ENCODE measurements around the gene FSIP2.

Gene FSIP2

DNA sequence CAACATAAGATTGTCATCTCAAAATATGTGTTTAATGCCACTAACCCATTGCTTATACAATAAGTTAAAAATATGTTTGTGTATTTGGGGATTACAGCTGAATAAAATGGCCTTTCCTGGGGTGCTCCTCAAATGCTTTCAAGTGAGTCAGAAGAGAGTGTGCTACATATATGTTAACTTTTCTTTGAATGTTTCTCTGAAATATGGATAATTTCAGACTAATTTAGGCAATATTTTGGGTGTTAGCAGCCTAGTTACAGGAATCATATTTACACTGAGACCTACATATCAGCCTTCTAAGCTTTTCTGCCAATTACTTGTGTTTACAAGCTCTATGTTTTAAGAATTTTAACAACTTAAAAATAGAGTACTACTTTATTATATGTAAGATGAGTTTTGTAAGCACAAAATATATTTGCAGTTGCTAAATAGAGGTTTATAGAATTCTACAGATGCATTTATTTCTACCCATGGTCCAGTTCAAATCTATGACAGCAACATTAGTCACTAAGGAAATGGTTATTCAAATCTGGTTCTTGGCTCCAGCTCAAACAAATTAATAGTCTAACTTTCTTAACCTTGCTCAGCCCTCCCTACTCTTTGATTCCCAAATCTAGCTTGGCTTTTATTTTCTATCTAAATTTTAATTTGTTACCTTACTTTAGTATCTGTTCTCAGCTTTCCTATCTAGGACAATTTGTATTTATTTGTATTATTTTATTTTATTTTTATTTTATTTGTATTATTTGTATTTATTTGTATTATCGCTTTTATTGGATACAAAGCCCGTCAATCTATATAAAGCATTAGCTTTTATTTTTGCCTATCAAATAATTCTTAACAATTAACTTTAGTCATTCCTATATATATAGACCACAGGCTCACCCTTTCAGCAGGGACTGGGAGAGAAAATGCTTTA is 48.9 kb downstream of the FSIP2 start:
- Histone ChIP-seq H3K9ac (ENCODE audit: insufficient read length, low read depth) (no peak overlapping the region), H3K36me3 (ENCODE audit: insufficient read depth, insufficient read length, low read length) (no peaks in the 10 kb centered on the region), H3K9me3 (ENCODE audit: insufficient read depth, low read length) (no peaks in the 10 kb centered on the region), H3K4me1 (ENCODE audit: insufficient read depth, insufficient read length) (no peaks in the 10 kb centered on the region), H3K27me3 (ENCODE audit: insufficient read depth, insufficient read length) (no peaks in the 10 kb centered on the region), H3K4me3 (ENCODE audit: insufficient read length, low read depth) (no peak overlapping the region)
- no peak for TF ChIP-seq YY1 (IDR thresholded peaks at IDR 0.05; ENCODE audit: insufficient read depth, insufficient read length)
- TF ChIP-seq ZNF274 (IDR thresholded peaks at IDR 0.05; ENCODE audit: low read depth, low read length) = no peak
- no peak for TF ChIP-seq SUZ12 (IDR thresholded peaks at IDR 0.05; ENCODE audit: extremely low read depth, insufficient read depth, insufficient read length)
- DNase-seq (ENCODE audit: low read depth, low spot score) = no peak

- Histone ChIP-seq H3K4me1 (ENCODE audit: insufficient read depth, insufficient read length) (no peaks in the 10 kb centered on the region), H3K4me3 (ENCODE audit: insufficient read length, low read depth) (no peak overlapping the region), H3K9me3 (ENCODE audit: insufficient read depth, low read length) (no peaks in the 10 kb centered on the region), H3K9ac (ENCODE audit: insufficient read length, low read depth) (no peak overlapping the region), H3K36me3 (ENCODE audit: insufficient read depth, insufficient read length, low read length) (no peaks in the 10 kb centered on the region), H3K27me3 (ENCODE audit: insufficient read depth, insufficient read length) (no peaks in the 10 kb centered on the region)
- no peak for DNase-seq (ENCODE audit: low read depth, low spot score)
- TF ChIP-seq ZNF274 (IDR thresholded peaks at IDR 0.05; ENCODE audit: low read depth, low read length) (no peak), YY1 (IDR thresholded peaks at IDR 0.05; ENCODE audit: insufficient read depth, insufficient read length) (no peak), SUZ12 (IDR thresholded peaks at IDR 0.05; ENCODE audit: extremely low read depth, insufficient read depth, insufficient read length) (no peak)
Observed at GRCh38 chr2:185790361-185790760, 51.8 kb downstream of the FSIP2 start.

GRCh38 chr2:185793532-185794345 is 55.1 kb downstream of the FSIP2 start:
- Histone ChIP-seq H3K36me3 (ENCODE audit: insufficient read depth, insufficient read length, low read length) (no peaks in the 10 kb centered on the region), H3K9me3 (ENCODE audit: insufficient read depth, low read length) (no peaks in the 10 kb centered on the region), H3K27me3 (ENCODE audit: insufficient read depth, insufficient read length) (no peaks in the 10 kb centered on the region), H3K4me1 (ENCODE audit: insufficient read depth, insufficient read length) (no peaks in the 10 kb centered on the region), H3K9ac (ENCODE audit: insufficient read length, low read depth) (no peak overlapping the region), H3K4me3 (ENCODE audit: insufficient read length, low read depth) (no peak overlapping the region)
- TF ChIP-seq YY1 (IDR thresholded peaks at IDR 0.05; ENCODE audit: insufficient read depth, insufficient read length) = no peak
- no peak for TF ChIP-seq SUZ12 (IDR thresholded peaks at IDR 0.05; ENCODE audit: extremely low read depth, insufficient read depth, insufficient read length)
- TF ChIP-seq ZNF274 (IDR thresholded peaks at IDR 0.05; ENCODE audit: low read depth, low read length) = no peak
- no peak for DNase-seq (ENCODE audit: low read depth, low spot score)

DNA sequence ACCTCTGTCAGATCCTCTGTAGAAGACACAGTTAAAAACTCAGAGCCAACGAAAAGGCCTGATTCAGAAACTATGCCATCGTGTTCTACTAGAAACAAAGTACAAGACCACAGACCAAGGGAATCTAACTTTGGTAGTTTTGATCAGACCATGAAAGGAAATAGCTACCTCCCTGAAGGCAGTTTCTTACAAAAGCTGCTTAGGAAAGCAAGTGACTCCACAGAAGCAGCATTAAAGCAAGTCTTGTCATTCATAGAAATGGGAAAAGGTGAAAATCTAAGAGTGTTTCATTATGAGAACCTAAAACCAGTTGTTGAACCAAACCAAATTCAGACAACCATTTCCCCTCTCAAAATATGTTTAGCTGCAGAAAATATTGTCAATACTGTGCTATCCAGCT is 58.2 kb downstream of the FSIP2 start:
- no peak for DNase-seq (ENCODE audit: low read depth, low spot score)
- no peak overlapping the region for H3K4me3 ChIP-seq (ENCODE audit: insufficient read length, low read depth)
- no peaks in the 10 kb centered on the region for H3K9me3 ChIP-seq (ENCODE audit: insufficient read depth, low read length)
- H3K4me1 ChIP-seq (ENCODE audit: insufficient read depth, insufficient read length) = no peaks in the 10 kb centered on the region
- H3K36me3 ChIP-seq (ENCODE audit: insufficient read depth, insufficient read length, low read length) = no peaks in the 10 kb centered on the region
- TF ChIP-seq ZNF274 (IDR thresholded peaks at IDR 0.05; ENCODE audit: low read depth, low read length) (no peak), YY1 (IDR thresholded peaks at IDR 0.05; ENCODE audit: insufficient read depth, insufficient read length) (no peak), SUZ12 (IDR thresholded peaks at IDR 0.05; ENCODE audit: extremely low read depth, insufficient read depth, insufficient read length) (no peak)
- no peak overlapping the region for H3K9ac ChIP-seq (ENCODE audit: insufficient read length, low read depth)
- no peaks in the 10 kb centered on the region for H3K27me3 ChIP-seq (ENCODE audit: insufficient read depth, insufficient read length)

DNA sequence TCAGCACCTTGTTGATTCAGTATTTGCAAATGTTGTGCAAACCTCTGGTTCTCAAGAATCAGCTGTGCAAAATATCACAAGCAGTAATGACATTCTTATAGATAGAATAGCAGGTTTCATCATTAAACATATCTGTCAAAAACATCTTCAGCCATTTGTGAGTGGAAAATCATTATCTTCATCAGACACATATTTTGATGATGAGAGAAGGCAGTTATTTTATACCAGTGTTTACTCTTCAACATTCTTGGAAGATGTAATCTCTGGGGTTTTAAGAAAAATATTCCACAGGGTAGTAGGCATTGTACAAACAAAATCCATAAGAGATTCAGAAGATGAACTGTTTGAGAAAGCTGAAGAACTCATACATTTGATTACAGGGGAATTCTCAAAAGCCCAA is 64.3 kb downstream of the FSIP2 start:
- Histone ChIP-seq H3K4me3 (ENCODE audit: insufficient read length, low read depth) (no peak overlapping the region), H3K9me3 (ENCODE audit: insufficient read depth, low read length) (no peaks in the 10 kb centered on the region), H3K9ac (ENCODE audit: insufficient read length, low read depth) (no peak overlapping the region), H3K27me3 (ENCODE audit: insufficient read depth, insufficient read length) (no peaks in the 10 kb centered on the region), H3K4me1 (ENCODE audit: insufficient read depth, insufficient read length) (no peaks in the 10 kb centered on the region), H3K36me3 (ENCODE audit: insufficient read depth, insufficient read length, low read length) (no peaks in the 10 kb centered on the region)
- TF ChIP-seq YY1 (IDR thresholded peaks at IDR 0.05; ENCODE audit: insufficient read depth, insufficient read length) (no peak), SUZ12 (IDR thresholded peaks at IDR 0.05; ENCODE audit: extremely low read depth, insufficient read depth, insufficient read length) (no peak), ZNF274 (IDR thresholded peaks at IDR 0.05; ENCODE audit: low read depth, low read length) (no peak)
- DNase-seq (ENCODE audit: low read depth, low spot score) = no peak

DNA sequence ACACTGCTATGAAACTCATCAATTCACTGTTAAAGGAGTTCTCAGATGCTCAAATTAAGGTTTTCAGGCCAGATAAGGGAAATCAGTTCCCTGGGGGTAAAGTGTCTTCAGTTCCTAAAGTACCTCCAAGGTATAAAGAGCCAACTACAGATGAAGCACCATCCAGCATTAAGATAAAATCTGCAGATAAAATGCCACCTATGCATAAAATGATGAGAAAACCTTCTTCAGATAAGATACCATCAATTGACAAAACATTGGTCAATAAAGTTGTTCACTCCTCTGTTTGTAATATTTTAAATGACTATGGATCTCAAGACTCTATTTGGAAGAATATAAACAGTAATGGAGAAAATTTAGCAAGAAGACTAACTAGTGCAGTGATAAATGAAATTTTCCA is 68.2 kb downstream of the FSIP2 start:
- H3K4me3 ChIP-seq (ENCODE audit: insufficient read length, low read depth) = no peak overlapping the region
- no peak overlapping the region for H3K9ac ChIP-seq (ENCODE audit: insufficient read length, low read depth)
- H3K36me3 ChIP-seq (ENCODE audit: insufficient read depth, insufficient read length, low read length) = no peaks in the 10 kb centered on the region
- DNase-seq (ENCODE audit: low read depth, low spot score) = no peak
- no peaks in the 10 kb centered on the region for H3K27me3 ChIP-seq (ENCODE audit: insufficient read depth, insufficient read length)
- peaks cover 9% of the 10 kb centered on the region for H3K9me3 ChIP-seq (ENCODE audit: insufficient read depth, low read length)
- H3K4me1 ChIP-seq (ENCODE audit: insufficient read depth, insufficient read length) = peaks cover under 1% of the 10 kb centered on the region
- TF ChIP-seq SUZ12 (IDR thresholded peaks at IDR 0.05; ENCODE audit: extremely low read depth, insufficient read depth, insufficient read length) (no peak), YY1 (IDR thresholded peaks at IDR 0.05; ENCODE audit: insufficient read depth, insufficient read length) (no peak), ZNF274 (IDR thresholded peaks at IDR 0.05; ENCODE audit: low read depth, low read length) (no peak)

DNA sequence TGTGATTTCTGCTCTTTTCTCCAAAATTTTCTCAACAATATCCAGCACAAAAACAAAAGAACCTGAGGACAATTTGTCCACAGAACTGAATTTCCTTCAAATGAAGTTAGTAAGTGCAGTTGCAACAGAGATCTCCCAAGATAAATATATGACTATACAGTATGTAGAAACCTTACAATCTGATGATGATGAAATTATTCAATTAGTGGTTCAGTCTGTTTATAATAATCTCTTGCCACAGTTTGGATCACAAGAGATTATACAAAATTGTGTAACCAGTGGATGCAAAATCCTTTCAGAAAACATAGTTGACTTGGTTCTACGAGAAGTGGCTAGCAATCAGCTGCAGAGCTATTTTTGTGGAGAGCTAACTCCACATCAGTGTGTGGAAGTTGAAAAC is 68.7 kb downstream of the FSIP2 start:
- Histone ChIP-seq H3K4me1 (ENCODE audit: insufficient read depth, insufficient read length) (peaks cover 2% of the 10 kb centered on the region), H3K36me3 (ENCODE audit: insufficient read depth, insufficient read length, low read length) (no peaks in the 10 kb centered on the region), H3K9ac (ENCODE audit: insufficient read length, low read depth) (no peak overlapping the region), H3K27me3 (ENCODE audit: insufficient read depth, insufficient read length) (no peaks in the 10 kb centered on the region), H3K4me3 (ENCODE audit: insufficient read length, low read depth) (no peak overlapping the region), H3K9me3 (ENCODE audit: insufficient read depth, low read length) (peaks cover 14% of the 10 kb centered on the region)
- no peak for DNase-seq (ENCODE audit: low read depth, low spot score)
- TF ChIP-seq YY1 (IDR thresholded peaks at IDR 0.05; ENCODE audit: insufficient read depth, insufficient read length) (no peak), SUZ12 (IDR thresholded peaks at IDR 0.05; ENCODE audit: extremely low read depth, insufficient read depth, insufficient read length) (no peak)

Measured in NT2/D1 (cell line).